ENCODE measurements around the gene CHKA. TPM values are rescaled to one million over a fixed set of nuclear protein-coding genes. Genes with fewer than 3 reads are reported as not detected.
A peak's percentile ranks its signal among the peaks of the same experiment; 100 is the strongest.

CHKA gene
- total and polyA plus RNA-seq, 9 of the 15 experiments (the other 6 are each of a cell fraction or from before 2014, with no cell fraction given): 3.6 to 37.0 (median 30.2) TPM

DNA sequence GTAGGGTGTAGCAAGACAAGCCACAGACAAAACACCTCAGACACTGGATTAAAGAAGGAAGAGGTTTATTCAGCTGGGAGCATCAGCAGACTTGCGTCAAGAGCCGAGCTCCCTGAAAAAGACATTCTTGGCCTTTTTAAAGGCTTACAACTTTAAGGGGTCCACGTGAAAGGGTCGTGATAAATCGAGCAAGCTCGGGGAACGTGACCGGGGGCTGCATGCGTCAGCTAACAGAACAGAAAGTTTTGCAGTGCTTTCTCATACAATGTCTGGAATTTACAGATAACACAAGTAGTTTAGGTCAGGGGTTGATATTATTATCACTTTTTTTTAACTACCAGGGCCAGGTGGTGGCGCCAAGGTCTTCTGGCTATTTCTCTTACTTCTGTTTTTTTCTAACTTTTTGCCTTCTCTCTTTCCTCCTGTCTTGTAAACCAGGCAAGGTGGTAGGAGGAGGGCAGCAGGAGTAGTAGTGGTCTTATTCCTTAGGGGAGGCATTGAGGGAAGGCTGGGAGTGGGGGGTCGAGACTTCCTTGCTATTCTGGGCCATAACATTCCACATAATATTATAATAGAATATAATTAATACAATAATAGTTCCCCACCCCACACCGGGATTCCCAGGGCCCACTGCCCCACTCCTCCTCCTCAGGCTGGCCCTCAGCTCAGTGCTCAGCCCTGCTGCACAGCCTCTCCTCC, 111.6 kb downstream of the CHKA start (continued):
- TF ChIP-seq, protein P1, sequence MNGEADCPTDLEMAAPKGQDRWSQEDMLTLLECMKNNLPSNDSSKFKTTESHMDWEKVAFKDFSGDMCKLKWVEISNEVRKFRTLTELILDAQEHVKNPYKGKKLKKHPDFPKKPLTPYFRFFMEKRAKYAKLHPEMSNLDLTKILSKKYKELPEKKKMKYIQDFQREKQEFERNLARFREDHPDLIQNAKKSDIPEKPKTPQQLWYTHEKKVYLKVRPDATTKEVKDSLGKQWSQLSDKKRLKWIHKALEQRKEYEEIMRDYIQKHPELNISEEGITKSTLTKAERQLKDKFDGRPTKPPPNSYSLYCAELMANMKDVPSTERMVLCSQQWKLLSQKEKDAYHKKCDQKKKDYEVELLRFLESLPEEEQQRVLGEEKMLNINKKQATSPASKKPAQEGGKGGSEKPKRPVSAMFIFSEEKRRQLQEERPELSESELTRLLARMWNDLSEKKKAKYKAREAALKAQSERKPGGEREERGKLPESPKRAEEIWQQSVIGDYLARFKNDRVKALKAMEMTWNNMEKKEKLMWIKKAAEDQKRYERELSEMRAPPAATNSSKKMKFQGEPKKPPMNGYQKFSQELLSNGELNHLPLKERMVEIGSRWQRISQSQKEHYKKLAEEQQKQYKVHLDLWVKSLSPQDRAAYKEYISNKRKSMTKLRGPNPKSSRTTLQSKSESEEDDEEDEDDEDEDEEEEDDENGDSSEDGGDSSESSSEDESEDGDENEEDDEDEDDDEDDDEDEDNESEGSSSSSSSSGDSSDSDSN (IDR thresholded peaks at IDR 0.05; ENCODE audit: borderline replicate concordance in 1 of 2, low read depth in 2 of 2, low read length in 2 of 2): no peak
- TF ChIP-seq TAF9B (IDR thresholded peaks at IDR 0.05; ENCODE audit: partially characterized antibody) (no peak), ZBTB1 (CRISPR knock-in tag; IDR thresholded peaks at IDR 0.05; ENCODE audit: borderline replicate concordance, low read depth) (no peak), LCOR (CRISPR knock-in tag; IDR thresholded peaks at IDR 0.05) (0 out of 2 replicates have a peak, but pooled peaks have one; percentile 17), SMAD4 (CRISPR knock-in tag; conservative IDR thresholded peaks at IDR 0.05) (peak; percentile 61), ZNF699 (CRISPR knock-in tag; IDR thresholded peaks at IDR 0.05; ENCODE audit: insufficient replicate concordance) (no peak), POLR2AphosphoS2 (IDR thresholded peaks at IDR 0.05; ENCODE audit: low read length) (no peak), SMC3 (conservative IDR thresholded peaks at IDR 0.05; ENCODE audit: insufficient read depth, low read depth, low read length) (no peak)
- TF ChIP-seq, protein P2, sequence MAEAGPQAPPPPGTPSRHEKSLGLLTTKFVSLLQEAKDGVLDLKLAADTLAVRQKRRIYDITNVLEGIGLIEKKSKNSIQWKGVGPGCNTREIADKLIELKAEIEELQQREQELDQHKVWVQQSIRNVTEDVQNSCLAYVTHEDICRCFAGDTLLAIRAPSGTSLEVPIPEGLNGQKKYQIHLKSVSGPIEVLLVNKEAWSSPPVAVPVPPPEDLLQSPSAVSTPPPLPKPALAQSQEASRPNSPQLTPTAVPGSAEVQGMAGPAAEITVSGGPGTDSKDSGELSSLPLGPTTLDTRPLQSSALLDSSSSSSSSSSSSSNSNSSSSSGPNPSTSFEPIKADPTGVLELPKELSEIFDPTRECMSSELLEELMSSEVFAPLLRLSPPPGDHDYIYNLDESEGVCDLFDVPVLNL (CRISPR knock-in tag; IDR thresholded peaks at IDR 0.05; ENCODE audit: low read depth): no peak
- TF ChIP-seq, protein P3, sequence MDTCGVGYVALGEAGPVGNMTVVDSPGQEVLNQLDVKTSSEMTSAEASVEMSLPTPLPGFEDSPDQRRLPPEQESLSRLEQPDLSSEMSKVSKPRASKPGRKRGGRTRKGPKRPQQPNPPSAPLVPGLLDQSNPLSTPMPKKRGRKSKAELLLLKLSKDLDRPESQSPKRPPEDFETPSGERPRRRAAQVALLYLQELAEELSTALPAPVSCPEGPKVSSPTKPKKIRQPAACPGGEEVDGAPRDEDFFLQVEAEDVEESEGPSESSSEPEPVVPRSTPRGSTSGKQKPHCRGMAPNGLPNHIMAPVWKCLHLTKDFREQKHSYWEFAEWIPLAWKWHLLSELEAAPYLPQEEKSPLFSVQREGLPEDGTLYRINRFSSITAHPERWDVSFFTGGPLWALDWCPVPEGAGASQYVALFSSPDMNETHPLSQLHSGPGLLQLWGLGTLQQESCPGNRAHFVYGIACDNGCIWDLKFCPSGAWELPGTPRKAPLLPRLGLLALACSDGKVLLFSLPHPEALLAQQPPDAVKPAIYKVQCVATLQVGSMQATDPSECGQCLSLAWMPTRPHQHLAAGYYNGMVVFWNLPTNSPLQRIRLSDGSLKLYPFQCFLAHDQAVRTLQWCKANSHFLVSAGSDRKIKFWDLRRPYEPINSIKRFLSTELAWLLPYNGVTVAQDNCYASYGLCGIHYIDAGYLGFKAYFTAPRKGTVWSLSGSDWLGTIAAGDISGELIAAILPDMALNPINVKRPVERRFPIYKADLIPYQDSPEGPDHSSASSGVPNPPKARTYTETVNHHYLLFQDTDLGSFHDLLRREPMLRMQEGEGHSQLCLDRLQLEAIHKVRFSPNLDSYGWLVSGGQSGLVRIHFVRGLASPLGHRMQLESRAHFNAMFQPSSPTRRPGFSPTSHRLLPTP (IDR thresholded peaks at IDR 0.05; ENCODE audit: borderline replicate concordance, extremely low read depth, insufficient read length): no peak
- TF ChIP-seq, protein P4, sequence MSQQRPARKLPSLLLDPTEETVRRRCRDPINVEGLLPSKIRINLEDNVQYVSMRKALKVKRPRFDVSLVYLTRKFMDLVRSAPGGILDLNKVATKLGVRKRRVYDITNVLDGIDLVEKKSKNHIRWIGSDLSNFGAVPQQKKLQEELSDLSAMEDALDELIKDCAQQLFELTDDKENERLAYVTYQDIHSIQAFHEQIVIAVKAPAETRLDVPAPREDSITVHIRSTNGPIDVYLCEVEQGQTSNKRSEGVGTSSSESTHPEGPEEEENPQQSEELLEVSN (IDR thresholded peaks at IDR 0.05; ENCODE audit: borderline replicate concordance in 1 of 2, extremely low read depth in 1 of 2, insufficient read depth in 1 of 2, insufficient read length in 1 of 2, low read depth in 1 of 2, low read length in 1 of 2, poor library complexity in 1 of 2, severe bottlenecking in 1 of 2): no peak
- TF ChIP-seq, protein P5, sequence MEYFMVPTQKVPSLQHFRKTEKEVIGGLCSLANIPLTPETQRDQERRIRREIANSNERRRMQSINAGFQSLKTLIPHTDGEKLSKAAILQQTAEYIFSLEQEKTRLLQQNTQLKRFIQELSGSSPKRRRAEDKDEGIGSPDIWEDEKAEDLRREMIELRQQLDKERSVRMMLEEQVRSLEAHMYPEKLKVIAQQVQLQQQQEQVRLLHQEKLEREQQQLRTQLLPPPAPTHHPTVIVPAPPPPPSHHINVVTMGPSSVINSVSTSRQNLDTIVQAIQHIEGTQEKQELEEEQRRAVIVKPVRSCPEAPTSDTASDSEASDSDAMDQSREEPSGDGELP (CRISPR knock-in tag; IDR thresholded peaks at IDR 0.05; ENCODE audit: borderline replicate concordance): no peak; the same call in 1 of the 2 replicates
- TF ChIP-seq, protein P6, sequence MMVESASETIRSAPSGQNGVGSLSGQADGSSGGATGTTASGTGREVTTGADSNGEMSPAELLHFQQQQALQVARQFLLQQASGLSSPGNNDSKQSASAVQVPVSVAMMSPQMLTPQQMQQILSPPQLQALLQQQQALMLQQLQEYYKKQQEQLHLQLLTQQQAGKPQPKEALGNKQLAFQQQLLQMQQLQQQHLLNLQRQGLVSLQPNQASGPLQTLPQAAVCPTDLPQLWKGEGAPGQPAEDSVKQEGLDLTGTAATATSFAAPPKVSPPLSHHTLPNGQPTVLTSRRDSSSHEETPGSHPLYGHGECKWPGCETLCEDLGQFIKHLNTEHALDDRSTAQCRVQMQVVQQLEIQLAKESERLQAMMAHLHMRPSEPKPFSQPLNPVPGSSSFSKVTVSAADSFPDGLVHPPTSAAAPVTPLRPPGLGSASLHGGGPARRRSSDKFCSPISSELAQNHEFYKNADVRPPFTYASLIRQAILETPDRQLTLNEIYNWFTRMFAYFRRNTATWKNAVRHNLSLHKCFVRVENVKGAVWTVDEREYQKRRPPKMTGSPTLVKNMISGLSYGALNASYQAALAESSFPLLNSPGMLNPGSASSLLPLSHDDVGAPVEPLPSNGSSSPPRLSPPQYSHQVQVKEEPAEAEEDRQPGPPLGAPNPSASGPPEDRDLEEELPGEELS (CRISPR knock-in tag; IDR thresholded peaks at IDR 0.05; ENCODE audit: borderline replicate concordance): no peak
